ENCODE measurements around the gene VKORC1.

- TF ChIP-seq CTCF (conservative IDR thresholded peaks at IDR 0.05 in 1 of 2, IDR thresholded peaks at IDR 0.05 in 1 of 2; ENCODE audit: extremely low read depth in 1 of 2, insufficient read depth in 1 of 2, low read depth in 1 of 2, low read length in 2 of 2): no peak
- TF ChIP-seq EZH2 (IDR thresholded peaks at IDR 0.05; ENCODE audit: borderline replicate concordance, low read length): no peak
Measured at GRCh38 chr16:31092330-31092729, 2.3 kb downstream of the VKORC1 start.
